ENCODE data around the gene GSTT4.

DNA sequence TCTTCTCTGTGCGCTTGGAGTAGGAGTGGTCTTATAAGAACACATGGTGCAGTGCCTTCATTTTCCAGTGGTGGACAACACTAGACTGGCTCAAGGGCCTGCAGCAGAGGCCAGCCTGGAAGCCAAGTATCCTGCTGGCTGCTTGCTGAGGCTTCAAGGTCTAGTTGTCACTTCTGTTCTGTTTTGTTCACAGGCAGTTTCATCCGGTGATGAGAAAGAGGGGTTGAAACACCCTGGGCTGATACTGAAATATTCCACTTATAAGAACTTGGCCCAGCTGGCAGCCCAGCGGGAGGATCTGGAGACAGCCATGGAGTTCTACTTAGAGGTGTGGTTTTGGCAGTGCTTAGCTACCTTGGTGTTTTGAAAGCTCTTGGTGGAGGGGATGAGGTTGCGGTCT lies 35.7 kb upstream of the GSTT4 start:
- TF ChIP-seq GATA2 (IDR thresholded peaks at IDR 0.05; ENCODE audit: low read depth, low read length): no peak
- TF ChIP-seq GATA3 (IDR thresholded peaks at IDR 0.05; ENCODE audit: low read depth, low read length): no peak
